GM12872 (cell line): Measurements from ENCODE around the gene OR7C2.

ENCODE experiments used
- TF ChIP-seq, protein P1 (sequence below): IDR thresholded peaks from 3 replicates; pipeline ENCODE4 v1.5.1; 2011; ENCODE audit warnings: low read depth, mild to moderate bottlenecking, low read length, moderate library complexity; ENCODE audit not compliant: insufficient read depth

Gene OR7C2

DNA sequence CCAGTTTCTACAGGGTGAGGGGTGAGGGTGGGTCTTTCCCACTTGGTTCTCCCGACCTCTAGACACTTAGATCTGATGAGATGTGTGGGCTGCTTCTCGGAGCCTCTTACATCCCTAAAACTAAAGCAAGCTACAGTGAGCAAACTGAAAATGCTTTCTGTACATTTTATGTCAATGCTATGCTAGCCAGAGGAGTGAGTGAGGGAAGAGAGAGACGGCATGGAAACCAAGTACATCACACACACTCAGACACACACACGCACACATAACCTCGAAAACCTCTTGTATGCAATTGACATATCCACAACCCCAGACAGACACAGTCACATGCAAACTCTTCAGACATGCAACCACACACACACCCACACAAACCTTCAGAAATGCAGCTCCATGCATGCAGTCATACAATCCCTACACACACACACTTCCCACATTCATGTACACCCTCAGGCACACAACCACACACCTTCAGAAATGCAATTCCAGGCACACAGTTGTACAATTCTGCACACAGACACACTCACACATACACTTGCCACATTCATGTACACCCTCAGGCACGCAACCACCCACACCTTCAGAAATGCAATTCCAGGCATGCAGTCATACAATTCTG is 37.0 kb downstream of the OR7C2 start:
- TF ChIP-seq, protein P1, sequence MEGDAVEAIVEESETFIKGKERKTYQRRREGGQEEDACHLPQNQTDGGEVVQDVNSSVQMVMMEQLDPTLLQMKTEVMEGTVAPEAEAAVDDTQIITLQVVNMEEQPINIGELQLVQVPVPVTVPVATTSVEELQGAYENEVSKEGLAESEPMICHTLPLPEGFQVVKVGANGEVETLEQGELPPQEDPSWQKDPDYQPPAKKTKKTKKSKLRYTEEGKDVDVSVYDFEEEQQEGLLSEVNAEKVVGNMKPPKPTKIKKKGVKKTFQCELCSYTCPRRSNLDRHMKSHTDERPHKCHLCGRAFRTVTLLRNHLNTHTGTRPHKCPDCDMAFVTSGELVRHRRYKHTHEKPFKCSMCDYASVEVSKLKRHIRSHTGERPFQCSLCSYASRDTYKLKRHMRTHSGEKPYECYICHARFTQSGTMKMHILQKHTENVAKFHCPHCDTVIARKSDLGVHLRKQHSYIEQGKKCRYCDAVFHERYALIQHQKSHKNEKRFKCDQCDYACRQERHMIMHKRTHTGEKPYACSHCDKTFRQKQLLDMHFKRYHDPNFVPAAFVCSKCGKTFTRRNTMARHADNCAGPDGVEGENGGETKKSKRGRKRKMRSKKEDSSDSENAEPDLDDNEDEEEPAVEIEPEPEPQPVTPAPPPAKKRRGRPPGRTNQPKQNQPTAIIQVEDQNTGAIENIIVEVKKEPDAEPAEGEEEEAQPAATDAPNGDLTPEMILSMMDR, result no peak

GRCh38 chr19:14979476-14980255 is 38.4 kb downstream of the OR7C2 start, which contains the start of gene SLC1A6:
Gene SLC1A6, minus strand, starts transcription at chr19:14979864. Its CDS starts 6,954 bp downstream, at chr19:14972910.
- TF ChIP-seq, protein P1, result no peak

- TF ChIP-seq, protein P1, result no peak
Measured at GRCh38 chr19:14985133-14985532, 43.8 kb downstream of the OR7C2 start.
